Right lobe of liver (tissue), 4 donors: ENCODE data around the gene SCAPER.

Experiments
- CTCF ChIP-seq, 4 donors: fragments of 200-600 bp in 3 of 4; fragments of 450-650 bp in 1 of 4; IDR thresholded peaks; one replicate each; pipeline versions ENCODE4 v1.5.1 to v1.8.0; 2016 to 2022; ENCODE audit warnings: antibody characterized with exemption in 4 of 4, mild to moderate bottlenecking in 2 of 4
- POLR2A ChIP-seq: fragments of 450-650 bp; IDR thresholded peaks from one replicate; pipeline ENCODE4 v1.6.1; 2017; ENCODE audit warnings: antibody characterized with exemption, mild to moderate bottlenecking
- donor health status: DM: no; HTN: no; CAD: no.
- donor health status: DM: no; HTN: no; CAD: no.
- donor health status: DM: no; HTN: yes; CAD: no.

GRCh38 chr15:76340198-76340802, 564.8 kb downstream of the SCAPER start:
- TF ChIP-seq POLR2A (no peak), CTCF (IDR thresholded peaks at IDR 0.05) (no peak)
